Caco-2 (cell line): Measurements from ENCODE around the gene ADAMTS15. TPM values are rescaled to one million over a fixed set of nuclear protein-coding genes. Genes with fewer than 3 reads are reported as not detected.

Experiments
- BruUV-seq: library from RNA; stranded (reverse); fragments of 400-500 nt; replicated peaks from 2 replicates; lab custom pipeline; 2021; lab: Mats Ljungman, UMichigan
- CTCF ChIA-PET: fragments of 300-600 bp; sonication (Branson Sonifier 250); formaldehyde crosslinking; loops from one replicate; lab custom pipeline; 2022; ENCODE audit warnings: antibody characterized with exemption; lab: Charles Lee
- POLR2A ChIA-PET: fragments of 300-600 bp; sonication (Branson Sonifier 250); formaldehyde crosslinking; loops from one replicate; lab custom pipeline; 2022; ENCODE audit warnings: antibody characterized with exemption; lab: Charles Lee
- DNase-seq, 2 experiments: peaks; one replicate each; pipeline versions ENCODE4 v3.0.0 to v3.0.0-alpha.2; 2020 to 2022
- H3K27me3 ChIP-seq: replicated peaks from 2 replicates; pipeline ENCODE4 v1.6.0; 2011; ENCODE audit warnings: low read length; ENCODE audit not compliant: control insufficient read depth, insufficient read depth
- H3K36me3 ChIP-seq: 2 replicates; pipeline ENCODE4 v1.5.1; 2011; ENCODE audit warnings: low read length; ENCODE audit not compliant: control insufficient read depth, insufficient read depth
- H3K4me1 ChIP-seq: fragments of 250-450 bp; sonication (Bioruptor Pico); 2 replicates; pipeline ENCODE4 v1.5.1; 2020; ENCODE audit warnings: mild to moderate bottlenecking
- H3K4me3 ChIP-seq: 2 replicates; pipeline ENCODE4 v1.5.1; 2011; ENCODE audit warnings: low read depth, mild to moderate bottlenecking, control low read depth, low read length
- H3K9me3 ChIP-seq: fragments of 250-450 bp; sonication (Bioruptor Pico); 2 replicates; pipeline ENCODE4 v1.5.1; 2020; ENCODE audit warnings: mild to moderate bottlenecking, moderate library complexity
- H3K27ac Mint-ChIP-seq: one replicate; pipeline ENCODE4 v1.8.0; 2022; ENCODE audit warnings: mixed read lengths; ENCODE audit not compliant: unreplicated experiment
- H3K27me3 Mint-ChIP-seq: one replicate; pipeline ENCODE4 v1.8.0; 2022; ENCODE audit warnings: mixed read lengths; ENCODE audit not compliant: insufficient read depth, unreplicated experiment
- H3K36me3 Mint-ChIP-seq: one replicate; pipeline ENCODE4 v1.8.0; 2022; ENCODE audit warnings: mild to moderate bottlenecking, mixed read lengths; ENCODE audit not compliant: insufficient read depth, unreplicated experiment
- H3K4me1 Mint-ChIP-seq: one replicate; pipeline ENCODE4 v1.8.0; 2022; ENCODE audit warnings: low read depth, mixed read lengths; ENCODE audit not compliant: unreplicated experiment
- H3K4me3 Mint-ChIP-seq: one replicate; pipeline ENCODE4 v1.8.0; 2022; ENCODE audit warnings: mild to moderate bottlenecking, moderate library complexity, mixed read lengths; ENCODE audit not compliant: unreplicated experiment
- H3K9me3 Mint-ChIP-seq: one replicate; pipeline ENCODE4 v1.8.0; 2022; ENCODE audit warnings: mixed read lengths; ENCODE audit not compliant: unreplicated experiment
- intact Hi-C: fragments of 100-400 bp; cut with micrococcal nuclease; formaldehyde crosslinking; loops from one replicate; pipeline ENCODE4 v1.10.0; 2022; ENCODE audit not compliant: unreplicated experiment
- total RNA-seq: library from RNA; stranded (reverse); gene quantifications from 2 replicates; pipeline ENCODE4 v1.2.3, GENCODE V29; 2022
- TF ChIP-seq, protein P1 (sequence below), 2 experiments: fragments of 200-600 bp in 1 of 2; IDR thresholded peaks; 1 replicate in 1 of 2; 2 replicates in 1 of 2; pipeline versions ENCODE4 v1.5.1 to v1.8.0; 2011 to 2022; ENCODE audit warnings: antibody characterized with exemption in 1 of 2, control low read depth in 1 of 2, inconsistent platforms in 1 of 2, low read depth in 1 of 2, low read length in 1 of 2, mild to moderate bottlenecking in 1 of 2, moderate library complexity in 1 of 2; ENCODE audit not compliant: insufficient read depth in 1 of 2, severe bottlenecking in 1 of 2, unreplicated experiment in 1 of 2

The ADAMTS15 gene
- total RNA-seq, 1 experiment from 2014 or later = 0.20 TPM

DNA sequence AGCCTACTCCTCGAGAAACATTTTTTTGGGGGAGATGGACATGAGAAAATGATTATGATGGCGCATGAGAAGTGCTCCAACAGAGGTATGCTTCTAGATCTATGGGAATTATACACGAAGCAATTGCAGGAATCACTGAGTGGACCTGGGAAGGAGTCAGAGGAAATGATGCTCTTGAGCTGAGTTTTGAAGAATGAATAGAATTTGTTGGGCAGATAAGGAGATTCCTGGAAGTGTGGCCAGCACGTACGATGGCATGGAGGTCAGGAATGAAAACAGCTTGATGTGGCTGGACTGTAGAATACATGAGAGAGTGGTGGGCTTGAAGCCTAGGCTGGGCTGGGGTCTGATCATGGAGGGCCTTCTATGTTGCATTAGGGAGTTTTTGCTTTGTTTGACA, 31.7 kb downstream of the ADAMTS15 start:
- ChIA-PET CTCF (no interaction called here), POLR2A (interaction anchor here (0.6 kb wide), 1 partner anchor 12 kb away, joined by 6 read pairs; no protein-coding TSS in a partner anchor)
- H3K36me3 ChIP-seq = no peaks in the 10 kb centered on the region
- no peak overlapping the region for H3K4me3 ChIP-seq
- Mint-ChIP-seq H3K4me1 (no peaks in the 10 kb centered on the region), H3K4me3 (no peak overlapping the region), H3K9me3 (peaks cover 10% of the 10 kb centered on the region), H3K36me3 (no peaks in the 10 kb centered on the region), H3K27ac (no peak overlapping the region), H3K27me3 (peaks cover 5% of the 10 kb centered on the region)
- H3K9me3 ChIP-seq = no peaks in the 10 kb centered on the region
- intact Hi-C loops = no loop called here
- H3K4me1 ChIP-seq = peaks cover 8% of the 10 kb centered on the region; the same call in 1 of the 2 replicates
- no peaks in the 10 kb centered on the region for H3K27me3 ChIP-seq
- DNase-seq = peak in 1 of 2 experiments; percentile 5
- no TSS peak for BruUV-seq
- TF ChIP-seq, protein P1, sequence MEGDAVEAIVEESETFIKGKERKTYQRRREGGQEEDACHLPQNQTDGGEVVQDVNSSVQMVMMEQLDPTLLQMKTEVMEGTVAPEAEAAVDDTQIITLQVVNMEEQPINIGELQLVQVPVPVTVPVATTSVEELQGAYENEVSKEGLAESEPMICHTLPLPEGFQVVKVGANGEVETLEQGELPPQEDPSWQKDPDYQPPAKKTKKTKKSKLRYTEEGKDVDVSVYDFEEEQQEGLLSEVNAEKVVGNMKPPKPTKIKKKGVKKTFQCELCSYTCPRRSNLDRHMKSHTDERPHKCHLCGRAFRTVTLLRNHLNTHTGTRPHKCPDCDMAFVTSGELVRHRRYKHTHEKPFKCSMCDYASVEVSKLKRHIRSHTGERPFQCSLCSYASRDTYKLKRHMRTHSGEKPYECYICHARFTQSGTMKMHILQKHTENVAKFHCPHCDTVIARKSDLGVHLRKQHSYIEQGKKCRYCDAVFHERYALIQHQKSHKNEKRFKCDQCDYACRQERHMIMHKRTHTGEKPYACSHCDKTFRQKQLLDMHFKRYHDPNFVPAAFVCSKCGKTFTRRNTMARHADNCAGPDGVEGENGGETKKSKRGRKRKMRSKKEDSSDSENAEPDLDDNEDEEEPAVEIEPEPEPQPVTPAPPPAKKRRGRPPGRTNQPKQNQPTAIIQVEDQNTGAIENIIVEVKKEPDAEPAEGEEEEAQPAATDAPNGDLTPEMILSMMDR (IDR thresholded peaks at IDR 0.05; ENCODE audit: insufficient read depth in 1 of 2, low read depth in 1 of 2, low read length in 1 of 2, severe bottlenecking in 1 of 2, unreplicated experiment in 1 of 2) = no peak

DNA sequence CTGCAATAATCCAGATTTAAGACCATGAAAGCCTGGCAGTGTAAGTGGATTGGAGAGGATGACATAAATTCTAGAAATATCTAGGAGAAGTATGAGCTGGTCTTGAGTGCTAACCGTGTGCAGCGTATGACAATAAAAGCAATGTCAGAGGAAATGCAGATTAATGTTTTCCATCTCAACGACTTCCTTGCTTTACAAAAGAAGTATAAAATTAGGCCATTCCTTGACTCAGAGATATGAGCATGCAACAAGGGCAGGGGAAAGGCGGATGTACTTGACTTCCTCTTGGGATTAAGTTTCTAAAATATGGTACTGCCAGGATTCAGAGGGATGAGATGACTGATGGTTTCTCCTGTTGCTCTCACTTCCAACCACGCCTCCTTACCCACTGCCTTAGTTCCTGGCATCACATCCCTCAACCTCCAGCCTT, 32.3 kb downstream of the ADAMTS15 start:
- intact Hi-C loops = no loop called here
- TF ChIP-seq, protein P1 (IDR thresholded peaks at IDR 0.05; ENCODE audit: insufficient read depth in 1 of 2, low read depth in 1 of 2, low read length in 1 of 2, severe bottlenecking in 1 of 2, unreplicated experiment in 1 of 2) = no peak
- no peak overlapping the region for H3K4me3 Mint-ChIP-seq
- BruUV-seq = no TSS peak
- H3K27ac Mint-ChIP-seq = no peak overlapping the region
- ChIA-PET CTCF (no interaction called here), POLR2A (interaction anchor here (0.6 kb wide), 1 partner anchor 12 kb away, joined by 6 read pairs; no protein-coding TSS in a partner anchor)
- H3K27me3 Mint-ChIP-seq = peaks cover 5% of the 10 kb centered on the region
- no peaks in the 10 kb centered on the region for H3K36me3 Mint-ChIP-seq
- Histone ChIP-seq H3K27me3 (no peaks in the 10 kb centered on the region), H3K4me1 (peaks cover 8% of the 10 kb centered on the region; the same call in 1 of the 2 replicates), H3K4me3 (no peak overlapping the region), H3K9me3 (no peaks in the 10 kb centered on the region), H3K36me3 (no peaks in the 10 kb centered on the region)
- H3K9me3 Mint-ChIP-seq = peaks cover 10% of the 10 kb centered on the region
- no peaks in the 10 kb centered on the region for H3K4me1 Mint-ChIP-seq
- peak in 1 of 2 experiments; percentile 5 for DNase-seq

DNA sequence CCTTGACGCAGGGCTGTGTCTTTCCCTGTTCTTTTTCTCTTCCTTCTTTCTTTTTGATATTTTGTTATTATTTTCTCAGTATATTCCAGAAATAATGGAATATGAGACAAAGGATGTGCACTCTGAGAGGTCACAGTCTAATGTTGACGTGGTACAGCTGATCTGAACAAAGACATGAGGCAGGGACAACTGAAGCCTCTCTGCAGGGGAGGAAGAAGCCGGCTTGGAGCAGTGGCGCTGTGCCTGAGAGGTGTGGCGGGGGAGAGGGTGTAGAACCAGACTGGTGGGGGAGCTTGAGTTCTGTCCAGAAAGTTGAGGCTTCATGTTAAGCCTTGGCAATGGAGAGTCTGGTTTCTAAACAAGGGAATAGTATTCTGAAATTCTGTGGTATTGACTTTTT, 34.7 kb downstream of the ADAMTS15 start:
- ChIA-PET POLR2A (no interaction called here), CTCF (no interaction called here)
- intact Hi-C loops = no loop called here
- no peak overlapping the region for H3K4me3 ChIP-seq
- H3K27me3 ChIP-seq = no peaks in the 10 kb centered on the region
- Mint-ChIP-seq H3K9me3 (peaks cover 10% of the 10 kb centered on the region), H3K4me3 (no peak overlapping the region), H3K36me3 (no peaks in the 10 kb centered on the region), H3K27me3 (peaks cover 5% of the 10 kb centered on the region), H3K27ac (no peak overlapping the region), H3K4me1 (peaks cover 11% of the 10 kb centered on the region)
- TF ChIP-seq, protein P1 (IDR thresholded peaks at IDR 0.05; ENCODE audit: insufficient read depth in 1 of 2, low read depth in 1 of 2, low read length in 1 of 2, severe bottlenecking in 1 of 2, unreplicated experiment in 1 of 2) = no peak
- peaks cover 12% of the 10 kb centered on the region; the same call in 1 of the 2 replicates for H3K4me1 ChIP-seq
- H3K9me3 ChIP-seq = no peaks in the 10 kb centered on the region
- BruUV-seq = no TSS peak
- H3K36me3 ChIP-seq = no peaks in the 10 kb centered on the region
- no peak for DNase-seq
